ENCODE results near the gene MRPS14. TPM values are rescaled to one million over a fixed set of nuclear protein-coding genes. Genes with fewer than 3 reads are reported as not detected.

MRPS14 gene
- total and polyA plus RNA-seq, 9 of the 15 experiments (the other 6 are each of a cell fraction or from before 2014, with no cell fraction given) = 38.1 to 231 (median 54.9) TPM

- intact Hi-C loops (cut with micrococcal nuclease) (no loop called here), in situ Hi-C loops (cut with MboI) (no loop called here)
- no peaks in the 10 kb centered on the region for H3K9me1 ChIP-seq (ENCODE audit: control insufficient read depth, insufficient read depth, low read length)
- no peak overlapping the region; the same call in 1 of the 2 replicates for H3K4me2 ChIP-seq (ENCODE audit: insufficient read depth, low read length)
- no peak overlapping the region for H3K4me3 ChIP-seq
- H3K27me3 ChIP-seq (ENCODE audit: control insufficient read depth in 2 of 2, insufficient read depth in 2 of 2, low read length in 2 of 2) = no peaks in the 10 kb centered on the region
- no peak for FAIRE-seq
- H3K4me1 ChIP-seq (replicated peaks in 1 of 2; ENCODE audit: control insufficient read depth in 2 of 2, insufficient read depth in 2 of 2, low read length in 2 of 2) = peaks cover 3 to 65% of the 10 kb centered on the region in 2 experiments; a peak in 4 of 5 replicates
- no peak for ATAC-seq
- 0 out of 2 replicates have a peak overlapping the region, but pooled peaks have one; percentile 2 for H2AFZ ChIP-seq (ENCODE audit: low read depth, low read length)
- H3K9ac ChIP-seq (ENCODE audit: insufficient read depth in 1 of 2, low read depth in 2 of 2, low read length in 2 of 2) = peak overlapping the region in 1 of 2 experiments; percentile 14; a peak in 1 of 4 replicates
- WGBS (ENCODE audit: insufficient coverage, low coverage, missing lambda C conversion rate) = 36% methylated on average over 4 of the region's 4 CpGs
- POLR2A ChIA-PET = interaction anchor here (0.6 to 0.7 kb wide), 2 partner anchors 220 to 1189 kb away, joined by 3 read pairs; no protein-coding TSS in a partner anchor
- no peak for DNase-seq (ENCODE audit: extremely low read depth in 1 of 4, low spot score in 3 of 4)
- peaks cover 4% of the 10 kb centered on the region; the same call in 1 of the 3 replicates for H3K79me2 ChIP-seq (ENCODE audit: control insufficient read depth, insufficient read depth, low read length)
- no peaks in the 10 kb centered on the region for H4K20me1 ChIP-seq (replicated peaks; ENCODE audit: control insufficient read depth, insufficient read depth, low read length)
- H3K27ac ChIP-seq (ENCODE audit: extremely low read depth, low read depth, low read length) = peak overlapping the region; percentile 40; the same call in 2 of the 3 replicates
- CTCF ChIA-PET (ENCODE audit: low intra/inter-chr PET ratio) = no interaction called here
- no peaks in the 10 kb centered on the region for H3K9me3 ChIP-seq (replicated peaks; ENCODE audit: control insufficient read depth, insufficient read depth, low read depth, low read length)
- no TSS peak for BruUV-seq (replicated peaks)
- H3K36me3 ChIP-seq (ENCODE audit: control insufficient read depth, insufficient read depth, low read length) = peaks cover 10% of the 10 kb centered on the region; the same call in 2 of the 3 replicates
- TF ChIP-seq ZNF583 (CRISPR knock-in tag; IDR thresholded peaks at IDR 0.05) = no peak
- peak; percentile 1 for TF ChIP-seq MEIS2 (IDR thresholded peaks at IDR 0.05; ENCODE audit: partially characterized antibody)
- TF ChIP-seq ZBTB2 (IDR thresholded peaks at IDR 0.05) = 0 out of 2 replicates have a peak, but pooled peaks have one; percentile 17
- no peak for TF ChIP-seq XRCC5 (IDR thresholded peaks at IDR 0.05; ENCODE audit: low read depth, low read length)
- TF ChIP-seq NCOR1 (IDR thresholded peaks at IDR 0.05) = no peak
- TF ChIP-seq HLTF (IDR thresholded peaks at IDR 0.05) = 0 out of 2 replicates have a peak, but pooled peaks have one; percentile 45
- peak; percentile 48; the same call in 1 of the 2 replicates for TF ChIP-seq LARP7 (IDR thresholded peaks at IDR 0.05)
- TF ChIP-seq TRIM25 (IDR thresholded peaks at IDR 0.05; ENCODE audit: borderline replicate concordance) = 0 out of 2 replicates have a peak, but pooled peaks have one; percentile 62
- TF ChIP-seq PATZ1 (CRISPR knock-in tag; IDR thresholded peaks at IDR 0.05; ENCODE audit: borderline replicate concordance) = no peak
- TF ChIP-seq SMAD4 (CRISPR knock-in tag; conservative IDR thresholded peaks at IDR 0.05) = 0 out of 2 replicates have a peak, but pooled peaks have one; percentile 17
- TF ChIP-seq MAFF (IDR thresholded peaks at IDR 0.05; ENCODE audit: low read length) = peak; percentile 46; the same call in 1 of the 2 replicates
- TF ChIP-seq GABPA (tag; conservative IDR thresholded peaks at IDR 0.05; ENCODE audit: low read depth) = no peak
- TF ChIP-seq ZNF316 (IDR thresholded peaks at IDR 0.05) = peak; percentile 85
- no peak for TF ChIP-seq ZNF212 (CRISPR knock-in tag; IDR thresholded peaks at IDR 0.05)
- TF ChIP-seq C11orf30 (IDR thresholded peaks at IDR 0.05; ENCODE audit: low read depth) = peak; percentile 67
- TF ChIP-seq ZNF239 (CRISPR knock-in tag; IDR thresholded peaks at IDR 0.05) = no peak
- TF ChIP-seq SMARCA5 (IDR thresholded peaks at IDR 0.05) = peak; percentile 51; the same call in 1 of the 2 replicates
Measured at GRCh38 chr1:174967845-174968705, 55.1 kb downstream of the MRPS14 start.

All from K562 (cell line).